GM18873 (cell line): ENCODE data around the gene GALNT16.

Experiments
- ATAC-seq: cut with Tn5 transposase; IDR thresholded peaks from one replicate; pipeline ENCODE4 v1.9.1; 2021; ENCODE audit warnings: mild to moderate bottlenecking, moderate library complexity, moderate number of reproducible peaks; ENCODE audit not compliant: unreplicated experiment, low FRiP score

The GALNT16 gene

DNA sequence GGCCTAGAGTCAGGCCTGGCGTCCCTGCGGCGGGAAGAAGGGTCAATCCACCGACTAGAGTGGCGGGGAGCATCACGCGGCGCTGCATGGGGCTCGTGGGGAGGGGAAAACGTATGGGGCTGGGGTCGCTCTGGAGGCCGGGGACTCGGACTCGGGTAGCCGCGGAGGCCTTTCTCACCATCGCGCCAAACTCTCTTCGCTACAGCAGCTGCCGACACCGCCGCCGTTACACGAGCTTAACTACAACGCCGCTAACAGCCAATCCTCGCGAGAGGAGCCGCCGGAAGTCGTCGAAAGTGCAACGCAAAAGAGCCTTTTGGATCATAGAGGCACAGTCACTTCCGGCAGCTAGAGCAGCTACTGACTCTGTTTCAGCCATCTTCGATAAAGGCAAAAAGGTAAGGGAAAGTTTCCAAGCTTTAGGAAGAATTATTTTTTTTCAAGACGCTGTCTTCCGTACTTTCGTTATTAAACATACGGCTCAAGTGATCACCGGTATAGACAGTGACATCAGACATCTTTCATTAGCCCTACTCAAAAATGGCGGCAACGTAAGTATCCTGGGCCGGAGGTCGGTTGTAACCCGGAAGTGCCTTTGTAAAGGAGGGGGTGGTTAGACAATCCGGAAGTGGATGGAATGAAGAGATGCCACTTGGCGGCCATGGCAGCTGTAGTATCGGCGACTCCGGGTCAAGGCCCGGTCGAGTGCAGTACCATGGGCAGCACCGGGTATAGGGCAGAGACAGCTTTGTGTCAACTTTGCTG is 138.3 kb downstream of the GALNT16 start, which contains the start of the genes ERH and SLC39A9:
ERH (minus strand) TSS at position 247 of the 765 bp plus-strand sequence; CDS start at position 181, 66 bp downstream.
SLC39A9 (plus strand) TSS at position 640 of the 765 bp plus-strand sequence. CDS start 678 bp downstream, outside the sequence.
- ATAC-seq, result peak; percentile 79

DNA sequence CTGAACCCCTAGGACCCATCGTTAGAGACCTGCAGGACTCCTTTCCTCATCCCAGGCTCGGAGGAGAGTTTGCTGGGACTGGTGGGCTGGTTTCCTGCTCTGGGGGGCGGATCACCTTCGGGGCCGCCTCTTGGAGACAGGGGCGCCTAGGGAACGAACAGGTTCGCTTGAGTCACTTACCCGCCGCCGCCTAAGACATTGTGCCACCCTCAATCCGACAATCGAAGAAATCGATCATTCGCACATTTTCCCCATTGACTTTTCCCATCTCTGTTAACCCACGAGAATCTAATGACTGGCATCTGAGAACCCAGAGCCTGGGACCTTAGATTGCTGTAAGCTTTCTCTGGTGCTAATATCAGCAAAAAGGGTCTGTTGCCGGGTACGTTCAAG is 138.9 kb downstream of the GALNT16 start:
- no peak for ATAC-seq

- ATAC-seq, result no peak
Measured at GRCh38 chr14:69399750-69400149, 139.8 kb downstream of the GALNT16 start.

DNA sequence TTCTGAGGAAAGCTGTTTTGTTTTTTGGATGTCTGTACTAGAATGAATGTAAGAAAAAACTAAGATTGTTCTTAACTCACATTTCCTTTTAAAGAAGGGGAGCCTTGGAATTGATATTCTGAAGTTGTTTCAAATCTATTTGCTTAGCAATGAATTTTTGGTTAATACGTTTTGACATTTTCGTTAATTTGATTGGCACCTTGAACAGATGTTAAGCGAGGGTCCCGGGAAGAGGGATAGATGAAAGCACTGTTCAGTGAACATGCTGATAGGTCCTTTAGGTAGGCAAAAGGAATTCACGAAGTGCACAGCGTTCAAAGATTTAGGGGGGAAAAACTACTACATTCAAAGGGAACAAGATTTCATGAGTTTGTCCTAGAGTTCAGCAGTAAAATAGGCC is 140.2 kb downstream of the GALNT16 start:
- ATAC-seq, result no peak

DNA sequence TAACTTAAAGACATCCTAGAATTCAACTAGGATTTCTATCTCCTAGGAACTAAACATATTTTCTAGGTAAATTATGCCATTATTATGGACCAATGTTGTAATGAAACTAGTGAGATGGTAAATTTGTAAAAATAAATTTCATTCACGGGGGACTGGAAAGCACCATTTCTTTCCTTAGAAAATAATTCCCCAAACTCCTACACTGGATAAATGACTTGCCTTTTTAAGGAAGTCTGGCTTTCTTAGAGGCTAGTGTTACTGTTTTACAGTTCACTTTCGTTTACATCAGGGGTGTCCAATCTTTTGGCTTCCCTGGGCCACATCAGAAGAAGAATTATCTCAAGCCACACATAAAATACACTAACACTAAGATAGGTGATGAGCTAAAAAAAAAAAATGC is 141.9 kb downstream of the GALNT16 start:
- no peak for ATAC-seq

DNA sequence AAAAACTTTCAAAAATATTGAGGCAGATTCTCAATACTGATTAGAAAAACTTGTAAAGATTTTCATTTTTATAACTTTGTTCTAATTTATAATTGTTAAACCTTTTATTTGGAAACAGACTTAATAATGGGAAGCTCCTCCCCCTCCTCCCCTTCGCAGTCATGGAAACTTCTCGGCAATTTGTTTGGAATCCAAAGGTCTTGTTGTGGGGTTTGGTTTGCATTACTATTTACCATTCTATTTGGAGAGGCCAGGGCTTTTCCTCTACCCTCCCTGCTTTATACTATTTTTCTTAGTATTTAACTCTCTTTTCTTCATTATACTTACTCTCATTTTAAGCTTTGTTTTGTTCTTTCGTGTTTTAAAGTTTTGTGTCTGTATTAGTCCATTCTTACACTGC is 144.5 kb downstream of the GALNT16 start:
- ATAC-seq, result no peak

- ATAC-seq, result no peak
Measured at GRCh38 chr14:69404883-69405282, 144.9 kb downstream of the GALNT16 start.

GRCh38 chr14:69405762-69406161 is 145.8 kb downstream of the GALNT16 start:
- no peak for ATAC-seq
